Epithelial cell of esophagus (primary cell): Measurements from ENCODE around the gene THSD4.
A peak's percentile ranks its signal among the peaks of the same experiment; 100 is the strongest.

Experiments
- DNase-seq: peaks from one replicate; pipeline ENCODE4 v3.0.0; 2010; ENCODE audit warnings: low read depth
- H3K4me3 ChIP-seq: 2 replicates; pipeline ENCODE4 v1.5.1; 2011; ENCODE audit warnings: mild to moderate bottlenecking, low read length, control low read depth
- TF ChIP-seq, protein P1 (sequence below): IDR thresholded peaks from 2 replicates; pipeline ENCODE4 v1.5.1; 2011; ENCODE audit warnings: low read depth, mild to moderate bottlenecking, low read length, control low read depth, inconsistent platforms; ENCODE audit not compliant: insufficient read depth; ENCODE audit errors: missing control alignments

THSD4 gene

DNA sequence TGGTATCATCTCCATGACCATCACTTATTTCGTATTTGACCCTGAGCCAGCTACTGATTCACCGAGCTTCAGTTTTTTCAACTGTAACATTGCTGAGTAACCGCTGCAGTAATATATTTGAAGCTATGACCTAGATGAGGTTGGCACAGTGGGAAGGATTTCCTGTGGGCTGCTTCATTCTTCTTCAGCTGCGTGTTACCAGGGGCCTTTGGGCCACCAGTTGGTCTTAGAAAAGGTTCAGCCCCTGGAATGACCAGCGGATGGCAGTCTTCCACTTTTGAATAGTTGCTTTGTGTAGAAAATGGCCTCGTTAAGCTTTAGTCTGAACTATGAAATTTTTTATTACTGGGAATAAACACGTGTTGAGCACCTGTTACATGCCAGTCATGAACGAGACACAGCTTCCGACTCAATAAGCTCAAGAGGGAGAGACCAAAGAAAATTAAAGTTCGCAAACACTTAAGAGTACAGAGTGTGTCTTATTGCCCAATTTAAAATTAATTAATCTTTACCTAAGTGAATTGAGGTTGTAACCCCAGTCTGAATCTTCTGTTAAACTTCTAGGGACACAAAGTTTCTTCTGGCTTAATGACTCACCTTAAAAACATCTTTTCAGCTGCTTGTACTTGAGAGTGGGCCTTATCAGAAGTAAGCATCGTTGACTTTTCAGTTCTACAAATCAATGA is 637.5 kb downstream of the THSD4 start:
- no peak overlapping the region for H3K4me3 ChIP-seq
- TF ChIP-seq, protein P1, sequence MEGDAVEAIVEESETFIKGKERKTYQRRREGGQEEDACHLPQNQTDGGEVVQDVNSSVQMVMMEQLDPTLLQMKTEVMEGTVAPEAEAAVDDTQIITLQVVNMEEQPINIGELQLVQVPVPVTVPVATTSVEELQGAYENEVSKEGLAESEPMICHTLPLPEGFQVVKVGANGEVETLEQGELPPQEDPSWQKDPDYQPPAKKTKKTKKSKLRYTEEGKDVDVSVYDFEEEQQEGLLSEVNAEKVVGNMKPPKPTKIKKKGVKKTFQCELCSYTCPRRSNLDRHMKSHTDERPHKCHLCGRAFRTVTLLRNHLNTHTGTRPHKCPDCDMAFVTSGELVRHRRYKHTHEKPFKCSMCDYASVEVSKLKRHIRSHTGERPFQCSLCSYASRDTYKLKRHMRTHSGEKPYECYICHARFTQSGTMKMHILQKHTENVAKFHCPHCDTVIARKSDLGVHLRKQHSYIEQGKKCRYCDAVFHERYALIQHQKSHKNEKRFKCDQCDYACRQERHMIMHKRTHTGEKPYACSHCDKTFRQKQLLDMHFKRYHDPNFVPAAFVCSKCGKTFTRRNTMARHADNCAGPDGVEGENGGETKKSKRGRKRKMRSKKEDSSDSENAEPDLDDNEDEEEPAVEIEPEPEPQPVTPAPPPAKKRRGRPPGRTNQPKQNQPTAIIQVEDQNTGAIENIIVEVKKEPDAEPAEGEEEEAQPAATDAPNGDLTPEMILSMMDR, result peak; percentile 32
- DNase-seq, result peak; percentile 76

DNA sequence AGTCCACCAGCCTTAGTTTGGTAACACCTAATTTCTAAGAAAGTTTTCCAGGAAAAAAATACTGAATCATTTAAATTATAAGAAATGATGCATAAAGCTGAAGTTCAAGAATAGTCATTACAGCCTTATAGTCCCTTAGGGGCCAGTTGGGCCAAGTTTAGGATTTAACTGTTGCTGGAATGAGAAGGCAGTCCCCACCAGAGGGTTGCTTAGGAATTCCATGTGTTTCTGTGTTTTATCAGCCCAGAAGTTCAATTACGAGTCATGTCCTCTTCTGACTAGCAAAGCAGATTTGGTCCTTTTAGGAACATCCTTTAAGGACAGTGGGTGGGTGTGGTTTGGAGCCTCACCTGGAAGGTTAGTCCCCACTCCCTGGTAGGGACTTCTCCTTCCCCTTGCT is 638.1 kb downstream of the THSD4 start:
- H3K4me3 ChIP-seq, result no peak overlapping the region
- TF ChIP-seq, protein P1, result no peak
- no peak for DNase-seq

DNA sequence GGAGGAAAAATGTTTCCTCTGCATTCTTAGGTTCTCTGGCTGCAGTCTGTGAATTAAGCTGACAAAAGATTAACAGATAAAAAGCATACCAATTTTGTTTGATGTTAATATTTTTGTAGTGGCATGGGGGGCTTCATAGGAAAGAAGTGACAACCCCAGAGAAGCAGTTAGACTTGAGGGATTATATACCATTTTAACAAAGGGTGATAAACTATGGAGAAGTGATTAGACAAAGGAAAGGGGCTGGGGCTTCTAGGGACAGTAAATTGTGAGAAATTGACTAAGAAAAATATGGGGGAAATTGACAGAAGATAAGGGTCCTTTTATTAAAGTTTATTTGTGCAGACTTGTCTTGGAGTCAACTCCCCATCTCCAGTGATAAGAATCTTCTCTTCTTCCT is 639.4 kb downstream of the THSD4 start:
- no peak for DNase-seq
- TF ChIP-seq, protein P1, result no peak
- H3K4me3 ChIP-seq, result no peak overlapping the region

DNA sequence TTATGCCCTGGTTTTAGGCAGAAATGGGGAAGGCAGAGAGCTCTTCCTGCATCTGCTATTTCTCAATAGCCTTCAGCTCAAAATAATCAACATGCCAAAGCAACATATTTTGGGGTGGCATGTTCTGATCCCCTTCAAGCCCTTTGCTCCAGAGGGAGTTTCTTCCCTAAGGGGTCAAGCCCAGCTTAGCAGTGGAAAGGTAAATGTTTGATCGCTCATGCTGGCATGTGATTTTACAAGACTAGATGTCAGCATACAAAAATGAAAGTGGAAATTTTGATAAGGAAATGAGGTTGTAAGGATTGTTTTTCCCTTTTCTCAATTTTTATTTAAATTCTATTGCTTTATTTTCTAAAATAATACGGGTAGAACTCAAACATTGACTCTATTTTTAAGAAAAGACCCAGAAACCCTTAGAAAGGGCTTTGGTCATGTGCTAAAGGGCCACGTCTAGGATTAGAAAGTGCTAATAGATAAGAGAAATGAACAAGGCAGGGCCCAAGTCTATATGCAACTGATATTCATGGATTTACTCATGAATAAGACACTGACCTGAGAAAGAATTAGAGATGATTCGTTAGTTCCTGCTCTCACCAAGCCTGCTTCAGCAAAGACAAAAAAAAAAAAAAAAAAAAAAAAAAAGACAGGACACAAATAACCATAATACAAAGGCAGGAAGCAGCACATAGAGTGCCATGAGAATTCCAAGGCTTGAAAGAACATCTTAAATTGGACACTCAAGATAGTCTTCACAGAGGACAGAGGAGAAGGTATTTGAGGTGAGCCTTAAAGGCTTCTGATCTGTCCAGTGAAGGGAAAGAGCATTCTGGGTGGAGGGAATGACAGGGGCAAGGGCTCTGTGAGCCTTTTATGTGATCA is 640.1 kb downstream of the THSD4 start:
- DNase-seq, result peak; percentile 38
- TF ChIP-seq, protein P1, result no peak
- no peak overlapping the region for H3K4me3 ChIP-seq

DNA sequence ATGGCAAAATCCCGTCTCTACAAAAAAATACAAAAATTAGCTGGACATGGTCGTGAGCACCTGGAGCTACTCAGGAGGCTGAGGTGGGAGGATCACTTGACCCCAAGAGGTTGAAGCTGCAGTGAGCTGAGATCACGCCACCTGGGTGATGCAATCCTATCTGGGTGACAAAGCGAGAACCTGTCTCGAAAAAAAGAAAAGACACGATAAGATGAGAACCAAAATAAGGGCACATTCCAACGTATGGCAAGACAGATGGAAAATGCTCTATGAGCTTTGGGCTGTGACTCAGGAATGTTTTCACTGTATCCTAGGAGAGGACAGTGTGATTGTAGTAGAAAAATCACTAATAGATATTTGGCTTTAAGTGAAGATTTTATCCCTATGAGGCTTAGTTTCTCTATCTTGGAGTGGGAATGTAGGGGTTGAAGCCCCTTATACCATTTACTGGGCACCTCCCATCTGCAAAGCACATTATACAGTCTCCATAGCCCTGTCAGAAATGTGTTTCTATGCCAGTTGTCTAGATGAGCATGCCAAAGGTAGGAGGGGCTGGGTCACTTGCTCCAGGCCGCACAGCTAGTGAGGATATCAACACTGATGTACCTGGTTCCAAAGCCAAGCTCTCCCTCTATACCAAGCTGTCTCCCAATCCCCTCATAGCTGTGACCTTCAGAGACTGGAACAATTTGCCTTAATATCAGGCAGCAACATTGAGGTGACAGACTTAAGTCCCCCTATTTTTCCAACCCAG is 641.5 kb downstream of the THSD4 start:
- H3K4me3 ChIP-seq, result no peak overlapping the region
- no peak for DNase-seq
- TF ChIP-seq, protein P1, result no peak

DNA sequence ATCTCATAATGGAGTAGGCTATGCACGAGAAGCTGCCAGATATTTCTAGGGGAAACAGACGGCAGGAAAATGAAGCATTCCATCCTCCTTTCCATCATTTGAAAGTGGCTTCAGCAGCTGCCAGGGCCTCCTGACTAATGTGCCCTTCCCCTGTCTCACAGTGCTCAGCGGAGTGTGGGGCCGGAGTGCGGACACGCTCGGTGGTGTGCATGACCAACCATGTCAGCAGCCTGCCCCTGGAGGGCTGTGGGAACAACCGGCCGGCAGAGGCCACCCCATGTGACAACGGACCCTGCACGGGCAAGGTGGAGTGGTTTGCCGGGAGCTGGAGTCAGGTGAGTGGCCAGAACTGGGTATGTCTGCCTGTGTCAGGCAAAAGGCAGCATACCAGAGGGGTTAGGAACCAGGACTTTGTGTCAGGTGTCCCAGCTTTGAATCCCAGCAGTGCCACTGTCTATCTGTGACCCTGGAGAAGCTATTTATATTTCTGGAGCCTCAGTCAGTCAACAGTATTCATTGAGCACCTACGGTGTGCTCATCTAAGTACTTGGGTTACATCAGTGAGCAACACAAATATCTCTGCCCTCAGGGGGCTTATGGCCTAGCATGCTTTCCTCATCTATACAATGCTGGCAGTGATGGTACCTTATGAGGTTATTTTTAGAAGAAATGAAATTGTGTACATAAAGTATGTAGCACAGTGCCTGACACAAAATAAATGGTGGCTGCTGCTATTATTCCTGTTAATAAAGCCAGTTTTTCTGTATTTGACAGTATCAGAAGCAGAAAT is 642.7 kb downstream of the THSD4 start:
- no peak overlapping the region for H3K4me3 ChIP-seq
- TF ChIP-seq, protein P1, result no peak
- DNase-seq, result no peak
